AG04450 (cell line): ENCODE data around the gene RET. TPM values are rescaled to one million over a fixed set of nuclear protein-coding genes. Genes with fewer than 3 reads are reported as not detected.

Source experiments
- CTCF ChIA-PET: fragments of 300-600, 350-600 bp; formaldehyde crosslinking; extraction: SDS; loops from one replicate; lab custom pipeline; 2022; ENCODE audit warnings: antibody characterized with exemption, inconsistent platforms; lab: Charles Lee
- POLR2A ChIA-PET: fragments of 350-600 bp; formaldehyde crosslinking; extraction: SDS; loops from one replicate; lab custom pipeline; 2021; ENCODE audit warnings: antibody characterized with exemption, inconsistent platforms; lab: Yijun Ruan, JAX
- DNase-seq: peaks from one replicate; pipeline ENCODE4 v3.0.0-alpha.2; 2011; ENCODE audit warnings: low read depth, low spot score
- H3K27ac ChIP-seq: one replicate; pipeline ENCODE4 v1.5.1; 2012; ENCODE audit warnings: low read depth, low read length, control low read depth
- H3K27me3 ChIP-seq: one replicate; pipeline ENCODE4 v1.6.0; 2012; ENCODE audit warnings: low read length; ENCODE audit not compliant: control insufficient read depth, insufficient read depth
- H3K4me3 ChIP-seq: 2 replicates; pipeline ENCODE4 v1.5.1; 2011; ENCODE audit warnings: mild to moderate bottlenecking, low read depth, low read length, control low read depth
- H3K9me3 ChIP-seq: 2 replicates; pipeline ENCODE4 v1.5.1; 2012; ENCODE audit warnings: low read length; ENCODE audit not compliant: control insufficient read depth, insufficient read depth
- CTCF ChIP-seq: IDR thresholded peaks from 2 replicates; pipeline ENCODE4 v1.5.1; 2011; ENCODE audit warnings: low read depth, low read length, control low read depth, inconsistent platforms
- polyA plus RNA-seq: library from polyadenylated mRNA; depleted of rRNA; stranded (reverse); fragments of >200 nt; gene quantifications from 2 replicates; pipeline ENCODE4 v1.2.3, GENCODE V29; 2011

RET gene
- polyA plus RNA-seq, 1 experiment, result 0.06 TPM

- H3K27me3 ChIP-seq, result no peaks in the 10 kb centered on the region
- ChIA-PET POLR2A (no interaction called here), CTCF (interaction anchor here (1.1 kb wide), 1 partner anchor 288 kb away, joined by 3 read pairs; no protein-coding TSS in a partner anchor)
- H3K27ac ChIP-seq, result no peak overlapping the region
- no peak overlapping the region for H3K4me3 ChIP-seq
- no peak for TF ChIP-seq CTCF
- H3K9me3 ChIP-seq, result peaks cover 3% of the 10 kb centered on the region
- DNase-seq, result no peak
These were observed 77.0 kb downstream of the RET start for GRCh38 chr10:43153901-43154300.

GRCh38 chr10:43155221-43155620 lies 78.4 kb downstream of the RET start:
- POLR2A ChIA-PET, result no interaction called here

GRCh38 chr10:43155741-43156140 lies 78.9 kb downstream of the RET start:
- Histone ChIP-seq H3K4me3 (no peak overlapping the region), H3K27ac (no peak overlapping the region), H3K27me3 (no peaks in the 10 kb centered on the region), H3K9me3 (no peaks in the 10 kb centered on the region)
- ChIA-PET POLR2A (interaction anchor here (1.3 kb wide), 1 partner anchor 15 kb away, joined by 4 read pairs; no protein-coding TSS in a partner anchor), CTCF (no interaction called here)
- no peak for TF ChIP-seq CTCF
- DNase-seq, result no peak

More at GRCh38 chr10:43155221-43155620, 78.4 kb downstream of the RET start:
- Histone ChIP-seq H3K27me3 (no peaks in the 10 kb centered on the region), H3K27ac (no peak overlapping the region), H3K9me3 (no peaks in the 10 kb centered on the region), H3K4me3 (no peak overlapping the region)
- CTCF ChIA-PET, result no interaction called here
- no peak for TF ChIP-seq CTCF
- no peak for DNase-seq

- Histone ChIP-seq H3K27me3 (no peaks in the 10 kb centered on the region), H3K4me3 (no peak overlapping the region), H3K9me3 (no peaks in the 10 kb centered on the region), H3K27ac (no peak overlapping the region)
- ChIA-PET CTCF (interaction anchor here (1.5 kb wide), 1 partner anchor 15 kb away, joined by 4 read pairs; no protein-coding TSS in a partner anchor), POLR2A (interaction anchor here (1.3 kb wide), 1 partner anchor 16 kb away, joined by 4 read pairs; no protein-coding TSS in a partner anchor)
- DNase-seq, result no peak
- TF ChIP-seq CTCF, result no peak
These were observed 79.9 kb downstream of the RET start for GRCh38 chr10:43156590-43157341.

GRCh38 chr10:43158636-43159035 lies 81.8 kb downstream of the RET start:
- Histone ChIP-seq H3K27ac (no peak overlapping the region), H3K27me3 (no peaks in the 10 kb centered on the region), H3K4me3 (no peak overlapping the region), H3K9me3 (no peaks in the 10 kb centered on the region)
- no peak for TF ChIP-seq CTCF
- POLR2A ChIA-PET, result no interaction called here
- CTCF ChIA-PET, result no interaction called here
- no peak for DNase-seq
